SK-N-SH (cell line): ENCODE results near the gene ARAP2. TPM values are rescaled to one million over a fixed set of nuclear protein-coding genes. Genes with fewer than 3 reads are reported as not detected.
A peak's percentile ranks its signal among the peaks of the same experiment; 100 is the strongest.

Experiments used
- CTCF ChIA-PET: fragments of 300-600, 350-600 bp; formaldehyde crosslinking; extraction: SDS; loops from one replicate; lab custom pipeline; 2021; lab: Yijun Ruan, JAX
- POLR2A ChIA-PET: fragments of 350-600 bp; sonication (Branson Sonifier 250); formaldehyde crosslinking; extraction: SDS; loops from one replicate; lab custom pipeline; 2020; ENCODE audit warnings: antibody characterized with exemption, inconsistent platforms; lab: Yijun Ruan, JAX
- DNase-seq: peaks from one replicate; pipeline ENCODE4 v3.0.0; 2012
- H2AFZ ChIP-seq: fragments of 200-600 bp; sonication (generic); 2 replicates; pipeline ENCODE4 v1.8.1; 2016; ENCODE audit warnings: antibody characterized with exemption, mild to moderate bottlenecking, low read depth
- H3F3A ChIP-seq: fragments of 200-600 bp; sonication (generic); replicated peaks from 2 replicates; pipeline ENCODE3; 2016; ENCODE audit warnings: antibody characterized with exemption, mild to moderate bottlenecking; ENCODE audit not compliant: insufficient read depth
- H3K27ac ChIP-seq, 2 experiments: fragments of 200-500 bp in 1 of 2; fragments of 200-600 bp in 1 of 2; sonication (Bioruptor generic) in 1 of 2; sonication (generic), shearing (Covaris generic) in 1 of 2; 2 replicates each; pipeline versions ENCODE4 v1.5.1 to v1.6.1; 2014 to 2016; ENCODE audit warnings: low read depth in 2 of 2, inconsistent platforms in 1 of 2, low read length in 1 of 2, mild to moderate bottlenecking in 1 of 2, mixed read lengths in 1 of 2
- H3K27me3 ChIP-seq: fragments of 200-600 bp; sonication (generic), shearing (Covaris generic); 2 replicates; pipeline ENCODE4 v1.6.1; 2016; ENCODE audit warnings: mixed run types; ENCODE audit not compliant: insufficient read depth
- H3K36me3 ChIP-seq, 2 experiments: fragments of 200-500 bp in 1 of 2; fragments of 200-600 bp in 1 of 2; sonication (Bioruptor generic) in 1 of 2; sonication (generic) in 1 of 2; replicated peaks in 1 of 2; 2 replicates each; pipeline versions ENCODE3 to v1.5.1; 2014 to 2016; ENCODE audit warnings: low read length in 1 of 2, mild to moderate bottlenecking in 1 of 2; ENCODE audit not compliant: insufficient read depth in 2 of 2, control insufficient read depth in 1 of 2
- H3K4me1 ChIP-seq, 2 experiments: fragments of 200-500 bp in 1 of 2; fragments of 200-600 bp in 1 of 2; sonication (Bioruptor generic) in 1 of 2; sonication (generic), shearing (Covaris generic) in 1 of 2; 2 replicates each; pipeline versions ENCODE4 v1.5.1 to v1.6.1; 2014 to 2016; ENCODE audit warnings: low read depth in 1 of 2, low read length in 1 of 2, mixed run types in 1 of 2; ENCODE audit not compliant: insufficient read depth in 2 of 2, control insufficient read depth in 1 of 2
- H3K4me2 ChIP-seq: fragments of 200-600 bp; sonication (generic), shearing (Covaris generic); 2 replicates; pipeline ENCODE4 v1.6.1; 2017; ENCODE audit warnings: mixed run types
- H3K4me3 ChIP-seq, 2 experiments: fragments of 200-500 bp in 1 of 2; fragments of 200-600 bp in 1 of 2; sonication (Bioruptor generic) in 1 of 2; sonication (generic), shearing (Covaris generic) in 1 of 2; 2 replicates each; pipeline versions ENCODE4 v1.5.1 to v1.8.1; 2014 to 2016; ENCODE audit warnings: low read depth in 2 of 2, inconsistent platforms in 1 of 2, low read length in 1 of 2, mild to moderate bottlenecking in 1 of 2, mixed read lengths in 1 of 2, moderate library complexity in 1 of 2
- H3K79me2 ChIP-seq: fragments of 200-600 bp; sonication (generic); 2 replicates; pipeline ENCODE4 v1.8.1; 2017; ENCODE audit warnings: mild to moderate bottlenecking; ENCODE audit not compliant: insufficient read depth
- H3K9ac ChIP-seq: fragments of 200-600 bp; sonication (generic); 2 replicates; pipeline ENCODE4 v1.6.1; 2017; ENCODE audit warnings: mixed run types
- H3K9me2 ChIP-seq: fragments of 200-600 bp; sonication (generic); 2 replicates; pipeline ENCODE4 v1.6.1; 2017; ENCODE audit warnings: mixed run types
- H3K9me3 ChIP-seq: fragments of 200-600 bp; sonication (generic); 2 replicates; pipeline ENCODE4 v1.6.1; 2017; ENCODE audit warnings: mixed run types, mild to moderate bottlenecking, moderate library complexity
- H4K20me1 ChIP-seq: fragments of 200-600 bp; sonication (generic); 2 replicates; pipeline ENCODE4 v1.6.1; 2017; ENCODE audit warnings: mild to moderate bottlenecking, mixed run types; ENCODE audit not compliant: insufficient read depth
- EZH2phosphoT487 ChIP-seq: fragments of 200-600 bp; sonication (generic); IDR thresholded peaks from 2 replicates; pipeline ENCODE4 v1.6.1; 2017; ENCODE audit warnings: low read depth, mixed run types, mild to moderate bottlenecking, antibody characterized with exemption, moderate library complexity, borderline replicate concordance
- FOSL2 ChIP-seq: IDR thresholded peaks from 2 replicates; pipeline ENCODE4 v1.4.0; 2012; ENCODE audit warnings: low read depth, mild to moderate bottlenecking, moderate library complexity, borderline replicate concordance
- FOXJ3 ChIP-seq: sonication (generic); formaldehyde crosslinking; IDR thresholded peaks from 2 replicates; pipeline ENCODE4 v1.5.1; 2020; ENCODE audit warnings: mild to moderate bottlenecking, missing genetic modification reagents
- FOXM1 ChIP-seq: IDR thresholded peaks from 2 replicates; pipeline ENCODE4 v1.4.0; 2012; ENCODE audit warnings: low read depth, mild to moderate bottlenecking
- GABPA ChIP-seq: IDR thresholded peaks from 2 replicates; pipeline ENCODE4 v1.4.0; 2012; ENCODE audit warnings: low read depth, mild to moderate bottlenecking
- GATA2 ChIP-seq: sonication (generic); formaldehyde crosslinking; IDR thresholded peaks from 2 replicates; pipeline ENCODE4 v1.5.0; 2020; ENCODE audit warnings: mild to moderate bottlenecking, missing genetic modification reagents
- JUND ChIP-seq: IDR thresholded peaks from 2 replicates; pipeline ENCODE4 v1.4.0; 2012
- MXI1 ChIP-seq: IDR thresholded peaks from 2 replicates; pipeline ENCODE4 v1.6.1; 2012; ENCODE audit warnings: mild to moderate bottlenecking, low read depth, low read length, improper control_type of control experiment
- NFIC ChIP-seq: IDR thresholded peaks from 2 replicates; pipeline ENCODE4 v1.4.0; 2012; ENCODE audit warnings: borderline replicate concordance
- POLR2AphosphoS5 ChIP-seq: IDR thresholded peaks from 2 replicates; pipeline ENCODE4 v1.6.1; 2012; ENCODE audit warnings: low read depth, low read length
- RFX5 ChIP-seq: IDR thresholded peaks from 2 replicates; pipeline ENCODE4 v1.6.1; 2012; ENCODE audit warnings: mild to moderate bottlenecking, improper control_type of control experiment, low read length
- TAF1 ChIP-seq: IDR thresholded peaks from 2 replicates; pipeline ENCODE4 v1.6.1; 2012; ENCODE audit warnings: low read depth, mild to moderate bottlenecking, low read length, moderate library complexity, borderline replicate concordance
- TCF12 ChIP-seq: IDR thresholded peaks from 2 replicates; pipeline ENCODE4 v1.4.0; 2012
- YY1 ChIP-seq: IDR thresholded peaks from 2 replicates; pipeline ENCODE4 v1.4.0; 2012; ENCODE audit warnings: low read depth, mild to moderate bottlenecking
- WGBS: methylation state at CpG from one replicate; pipeline ENCODE4 v1.1.6; 2017; ENCODE audit warnings: low lambda C conversion rate; 5-methylcytosine and 5-hydroxymethylcytosine counted together
- polyA plus RNA-seq, 3 experiments: library from polyadenylated mRNA; depleted of rRNA; stranded (reverse); fragments of >200 nt; gene quantifications; 2 replicates each; pipeline ENCODE4 v1.2.3, GENCODE V29; 2012
- TF ChIP-seq, protein P1 (sequence below): IDR thresholded peaks from 2 replicates; pipeline ENCODE4 v1.4.0; 2012; ENCODE audit warnings: low read depth
- TF ChIP-seq, protein P2 (sequence below): IDR thresholded peaks from 2 replicates; pipeline ENCODE4 v1.4.0; 2012; ENCODE audit warnings: low read depth, borderline replicate concordance
- TF ChIP-seq, protein P3 (sequence below): fragments of 150-350 bp; IDR thresholded peaks from 2 replicates; pipeline ENCODE4 v1.6.1; 2016; ENCODE audit warnings: mild to moderate bottlenecking, low read depth, low read length
- TF ChIP-seq, protein P4 (sequence below): IDR thresholded peaks from 2 replicates; pipeline ENCODE4 v1.6.1; 2012; ENCODE audit warnings: mild to moderate bottlenecking, low read depth, low read length, moderate library complexity
- TF ChIP-seq, protein P5 (sequence below): fragments of 150-350 bp; IDR thresholded peaks from 2 replicates; pipeline ENCODE4 v1.6.1; 2017; ENCODE audit warnings: antibody characterized with exemption, low read length, low read depth, borderline replicate concordance
- TF ChIP-seq, protein P6 (sequence below): IDR thresholded peaks from 2 replicates; pipeline ENCODE4; 2012

The ARAP2 gene
- polyA plus RNA-seq, 1 of the 3 experiments (the other 2 are of a cell fraction) = not detected

DNA sequence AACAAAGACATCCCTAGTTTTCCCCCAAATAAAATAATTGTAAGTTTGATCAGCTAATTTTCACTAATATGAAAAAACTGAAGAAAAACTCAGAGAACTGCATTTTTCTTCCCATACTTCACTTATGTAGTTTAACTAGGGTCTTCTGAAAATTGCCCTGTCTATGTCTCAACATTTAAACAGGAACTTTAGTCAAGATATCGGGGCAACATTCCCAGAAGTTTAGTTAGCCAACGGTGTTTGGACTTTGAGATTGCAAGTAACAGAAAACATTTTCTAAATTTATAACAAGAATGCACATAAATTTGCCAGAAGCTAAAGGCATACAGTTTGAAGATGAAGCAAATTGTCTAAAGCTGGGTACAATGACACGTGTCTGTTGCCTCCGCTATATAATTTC, 201.1 kb downstream of the ARAP2 start:
- Histone ChIP-seq H3K4me1 (no peaks in the 10 kb centered on the region), H3K9ac (no peak overlapping the region), H3K79me2 (no peaks in the 10 kb centered on the region), H3K27me3 (no peaks in the 10 kb centered on the region), H2AFZ (no peak overlapping the region), H3F3A (no peaks in the 10 kb centered on the region), H3K9me2 (no peaks in the 10 kb centered on the region; the same call in 1 of the 2 replicates), H3K27ac (no peak overlapping the region), H3K9me3 (no peaks in the 10 kb centered on the region), H3K4me2 (no peak overlapping the region), H3K4me3 (no peak overlapping the region), H3K36me3 (no peaks in the 10 kb centered on the region), H4K20me1 (no peaks in the 10 kb centered on the region)
- CTCF ChIA-PET = no interaction called here
- DNase-seq = no peak
- POLR2A ChIA-PET = no interaction called here
- TF ChIP-seq GABPA (no peak), EZH2phosphoT487 (no peak), TCF12 (no peak), FOSL2 (no peak)
- WGBS = 6% methylated on average over 4 of the region's 4 CpGs

DNA sequence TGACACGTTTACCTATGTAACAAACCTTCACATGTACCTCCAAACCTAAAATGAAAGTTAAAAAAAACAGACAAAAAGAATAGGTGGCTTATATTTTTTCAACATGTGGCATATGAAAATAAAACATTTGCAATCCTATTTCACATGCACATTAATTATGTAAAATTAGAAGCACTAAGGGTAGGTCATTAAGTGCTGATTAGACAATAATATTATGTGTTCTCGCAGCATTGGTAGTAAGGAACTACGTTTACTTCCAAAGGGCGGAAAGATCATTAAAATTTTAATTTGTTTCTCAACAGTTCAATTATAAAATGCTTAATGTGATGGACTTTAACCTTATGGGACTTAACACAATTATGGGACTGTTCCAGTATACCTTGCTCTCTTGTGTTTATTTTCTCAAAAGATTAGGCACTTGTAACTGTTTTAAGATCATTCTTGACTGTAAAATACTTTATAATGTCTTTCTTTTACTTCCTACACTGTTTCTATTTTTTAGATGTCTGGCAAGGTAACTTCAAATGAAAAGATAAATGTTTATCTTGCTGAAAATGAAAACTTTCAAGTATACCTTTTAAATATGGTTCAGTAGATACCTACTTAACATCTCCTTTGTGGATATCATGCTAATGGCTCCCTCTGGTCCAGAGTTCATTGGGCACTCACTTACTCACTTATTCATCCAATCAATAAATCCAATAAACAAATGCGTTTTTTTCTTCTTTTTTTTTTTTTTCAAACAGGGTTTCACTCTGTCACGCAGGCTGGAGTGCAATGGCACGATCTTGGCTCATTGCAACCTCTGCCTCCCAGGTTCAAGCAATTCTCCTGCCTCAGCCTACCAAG, 202.0 kb downstream of the ARAP2 start:
- POLR2A ChIA-PET = no interaction called here
- no peaks in the 10 kb centered on the region for H3K27me3 ChIP-seq
- TF ChIP-seq POLR2AphosphoS5 (no peak), JUND (no peak), TAF1 (no peak), YY1 (no peak), FOXJ3 (CRISPR knock-in tag) (no peak), RFX5 (no peak), MXI1 (no peak), GABPA (no peak), NFIC (no peak), FOXM1 (no peak), GATA2 (no peak)
- TF ChIP-seq, protein P1, sequence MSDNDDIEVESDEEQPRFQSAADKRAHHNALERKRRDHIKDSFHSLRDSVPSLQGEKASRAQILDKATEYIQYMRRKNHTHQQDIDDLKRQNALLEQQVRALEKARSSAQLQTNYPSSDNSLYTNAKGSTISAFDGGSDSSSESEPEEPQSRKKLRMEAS = no peak
- TF ChIP-seq, protein P2, sequence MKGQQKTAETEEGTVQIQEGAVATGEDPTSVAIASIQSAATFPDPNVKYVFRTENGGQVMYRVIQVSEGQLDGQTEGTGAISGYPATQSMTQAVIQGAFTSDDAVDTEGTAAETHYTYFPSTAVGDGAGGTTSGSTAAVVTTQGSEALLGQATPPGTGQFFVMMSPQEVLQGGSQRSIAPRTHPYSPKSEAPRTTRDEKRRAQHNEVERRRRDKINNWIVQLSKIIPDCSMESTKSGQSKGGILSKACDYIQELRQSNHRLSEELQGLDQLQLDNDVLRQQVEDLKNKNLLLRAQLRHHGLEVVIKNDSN = no peak
- TF ChIP-seq, protein P3, sequence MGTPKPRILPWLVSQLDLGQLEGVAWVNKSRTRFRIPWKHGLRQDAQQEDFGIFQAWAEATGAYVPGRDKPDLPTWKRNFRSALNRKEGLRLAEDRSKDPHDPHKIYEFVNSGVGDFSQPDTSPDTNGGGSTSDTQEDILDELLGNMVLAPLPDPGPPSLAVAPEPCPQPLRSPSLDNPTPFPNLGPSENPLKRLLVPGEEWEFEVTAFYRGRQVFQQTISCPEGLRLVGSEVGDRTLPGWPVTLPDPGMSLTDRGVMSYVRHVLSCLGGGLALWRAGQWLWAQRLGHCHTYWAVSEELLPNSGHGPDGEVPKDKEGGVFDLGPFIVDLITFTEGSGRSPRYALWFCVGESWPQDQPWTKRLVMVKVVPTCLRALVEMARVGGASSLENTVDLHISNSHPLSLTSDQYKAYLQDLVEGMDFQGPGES = no peak
- TF ChIP-seq, protein P4, sequence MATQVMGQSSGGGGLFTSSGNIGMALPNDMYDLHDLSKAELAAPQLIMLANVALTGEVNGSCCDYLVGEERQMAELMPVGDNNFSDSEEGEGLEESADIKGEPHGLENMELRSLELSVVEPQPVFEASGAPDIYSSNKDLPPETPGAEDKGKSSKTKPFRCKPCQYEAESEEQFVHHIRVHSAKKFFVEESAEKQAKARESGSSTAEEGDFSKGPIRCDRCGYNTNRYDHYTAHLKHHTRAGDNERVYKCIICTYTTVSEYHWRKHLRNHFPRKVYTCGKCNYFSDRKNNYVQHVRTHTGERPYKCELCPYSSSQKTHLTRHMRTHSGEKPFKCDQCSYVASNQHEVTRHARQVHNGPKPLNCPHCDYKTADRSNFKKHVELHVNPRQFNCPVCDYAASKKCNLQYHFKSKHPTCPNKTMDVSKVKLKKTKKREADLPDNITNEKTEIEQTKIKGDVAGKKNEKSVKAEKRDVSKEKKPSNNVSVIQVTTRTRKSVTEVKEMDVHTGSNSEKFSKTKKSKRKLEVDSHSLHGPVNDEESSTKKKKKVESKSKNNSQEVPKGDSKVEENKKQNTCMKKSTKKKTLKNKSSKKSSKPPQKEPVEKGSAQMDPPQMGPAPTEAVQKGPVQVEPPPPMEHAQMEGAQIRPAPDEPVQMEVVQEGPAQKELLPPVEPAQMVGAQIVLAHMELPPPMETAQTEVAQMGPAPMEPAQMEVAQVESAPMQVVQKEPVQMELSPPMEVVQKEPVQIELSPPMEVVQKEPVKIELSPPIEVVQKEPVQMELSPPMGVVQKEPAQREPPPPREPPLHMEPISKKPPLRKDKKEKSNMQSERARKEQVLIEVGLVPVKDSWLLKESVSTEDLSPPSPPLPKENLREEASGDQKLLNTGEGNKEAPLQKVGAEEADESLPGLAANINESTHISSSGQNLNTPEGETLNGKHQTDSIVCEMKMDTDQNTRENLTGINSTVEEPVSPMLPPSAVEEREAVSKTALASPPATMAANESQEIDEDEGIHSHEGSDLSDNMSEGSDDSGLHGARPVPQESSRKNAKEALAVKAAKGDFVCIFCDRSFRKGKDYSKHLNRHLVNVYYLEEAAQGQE = no peak
- TF ChIP-seq, protein P5, sequence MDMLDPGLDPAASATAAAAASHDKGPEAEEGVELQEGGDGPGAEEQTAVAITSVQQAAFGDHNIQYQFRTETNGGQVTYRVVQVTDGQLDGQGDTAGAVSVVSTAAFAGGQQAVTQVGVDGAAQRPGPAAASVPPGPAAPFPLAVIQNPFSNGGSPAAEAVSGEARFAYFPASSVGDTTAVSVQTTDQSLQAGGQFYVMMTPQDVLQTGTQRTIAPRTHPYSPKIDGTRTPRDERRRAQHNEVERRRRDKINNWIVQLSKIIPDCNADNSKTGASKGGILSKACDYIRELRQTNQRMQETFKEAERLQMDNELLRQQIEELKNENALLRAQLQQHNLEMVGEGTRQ = no peak
- TF ChIP-seq, protein P6, sequence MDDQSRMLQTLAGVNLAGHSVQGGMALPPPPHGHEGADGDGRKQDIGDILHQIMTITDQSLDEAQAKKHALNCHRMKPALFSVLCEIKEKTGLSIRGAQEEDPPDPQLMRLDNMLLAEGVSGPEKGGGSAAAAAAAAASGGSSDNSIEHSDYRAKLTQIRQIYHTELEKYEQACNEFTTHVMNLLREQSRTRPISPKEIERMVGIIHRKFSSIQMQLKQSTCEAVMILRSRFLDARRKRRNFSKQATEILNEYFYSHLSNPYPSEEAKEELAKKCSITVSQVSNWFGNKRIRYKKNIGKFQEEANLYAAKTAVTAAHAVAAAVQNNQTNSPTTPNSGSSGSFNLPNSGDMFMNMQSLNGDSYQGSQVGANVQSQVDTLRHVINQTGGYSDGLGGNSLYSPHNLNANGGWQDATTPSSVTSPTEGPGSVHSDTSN = no peak

More for the DNA sequence above, 202.0 kb downstream of the ARAP2 start:
- DNase-seq = no peak
- 0 out of 2 replicates have a peak overlapping the region, but pooled peaks have one; percentile 29 for H2AFZ ChIP-seq
- H3F3A ChIP-seq = no peaks in the 10 kb centered on the region
- 1% methylated on average over 7 of the region's 7 CpGs for WGBS
- H3K27ac ChIP-seq = no peak overlapping the region
- no peak overlapping the region for H3K9ac ChIP-seq
- no peak overlapping the region for H3K4me2 ChIP-seq
- H3K9me3 ChIP-seq = no peaks in the 10 kb centered on the region
- H3K9me2 ChIP-seq = no peaks in the 10 kb centered on the region; the same call in 1 of the 2 replicates
- no peaks in the 10 kb centered on the region for H3K79me2 ChIP-seq
- H3K4me1 ChIP-seq = no peaks in the 10 kb centered on the region
- no peak overlapping the region for H3K4me3 ChIP-seq
- no peaks in the 10 kb centered on the region for H4K20me1 ChIP-seq
- H3K36me3 ChIP-seq = no peaks in the 10 kb centered on the region
- CTCF ChIA-PET = no interaction called here
